ENCODE results near the gene C2CD4B.

DNA sequence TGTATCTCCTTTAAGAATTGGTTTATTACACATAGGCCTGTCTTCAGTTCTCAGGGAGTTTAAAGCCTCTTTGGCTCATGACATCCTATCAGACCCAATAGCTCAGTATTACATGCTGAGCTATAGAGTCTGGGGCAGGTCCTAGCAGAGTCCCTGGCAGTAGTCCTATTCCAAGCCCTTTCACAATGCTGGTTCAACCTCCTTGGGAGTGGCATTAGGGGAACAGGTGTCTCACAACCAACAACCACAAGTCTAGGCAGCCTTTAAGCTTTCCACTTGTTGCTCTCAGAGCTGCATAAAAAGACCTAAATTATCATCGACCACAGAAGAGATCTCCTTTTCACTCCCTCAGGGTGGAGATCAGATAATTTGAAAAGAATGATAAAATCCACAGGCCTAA, 22.8 kb upstream of the C2CD4B start:
- no peak for TF ChIP-seq EZH2 (IDR thresholded peaks at IDR 0.05; ENCODE audit: insufficient read depth, poor library complexity, severe bottlenecking)
- no peak for TF ChIP-seq EZH2phosphoT487 (IDR thresholded peaks at IDR 0.05; ENCODE audit: insufficient read depth, low read depth)

Measured in GM23248 (cell line).